ENCODE measurements around the gene FAM53B.

Gene FAM53B

GRCh38 chr10:124728071-124728829 is 15.9 kb downstream of the FAM53B start:
- TF ChIP-seq, protein P1, sequence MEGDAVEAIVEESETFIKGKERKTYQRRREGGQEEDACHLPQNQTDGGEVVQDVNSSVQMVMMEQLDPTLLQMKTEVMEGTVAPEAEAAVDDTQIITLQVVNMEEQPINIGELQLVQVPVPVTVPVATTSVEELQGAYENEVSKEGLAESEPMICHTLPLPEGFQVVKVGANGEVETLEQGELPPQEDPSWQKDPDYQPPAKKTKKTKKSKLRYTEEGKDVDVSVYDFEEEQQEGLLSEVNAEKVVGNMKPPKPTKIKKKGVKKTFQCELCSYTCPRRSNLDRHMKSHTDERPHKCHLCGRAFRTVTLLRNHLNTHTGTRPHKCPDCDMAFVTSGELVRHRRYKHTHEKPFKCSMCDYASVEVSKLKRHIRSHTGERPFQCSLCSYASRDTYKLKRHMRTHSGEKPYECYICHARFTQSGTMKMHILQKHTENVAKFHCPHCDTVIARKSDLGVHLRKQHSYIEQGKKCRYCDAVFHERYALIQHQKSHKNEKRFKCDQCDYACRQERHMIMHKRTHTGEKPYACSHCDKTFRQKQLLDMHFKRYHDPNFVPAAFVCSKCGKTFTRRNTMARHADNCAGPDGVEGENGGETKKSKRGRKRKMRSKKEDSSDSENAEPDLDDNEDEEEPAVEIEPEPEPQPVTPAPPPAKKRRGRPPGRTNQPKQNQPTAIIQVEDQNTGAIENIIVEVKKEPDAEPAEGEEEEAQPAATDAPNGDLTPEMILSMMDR (IDR thresholded peaks at IDR 0.05; ENCODE audit: control insufficient read depth, insufficient read depth, low read depth, low read length, missing control alignments) = no peak
- H3K4me3 ChIP-seq (ENCODE audit: control insufficient read depth, low read depth, low read length) = no peak overlapping the region
- DNase-seq (ENCODE audit: low read depth) = no peak

- DNase-seq (ENCODE audit: low read depth) = no peak
- TF ChIP-seq, protein P1 (IDR thresholded peaks at IDR 0.05; ENCODE audit: control insufficient read depth, insufficient read depth, low read depth, low read length, missing control alignments) = no peak
- H3K4me3 ChIP-seq (ENCODE audit: control insufficient read depth, low read depth, low read length) = no peak overlapping the region
These were observed 16.7 kb downstream of the FAM53B start for GRCh38 chr10:124727361-124727960.

DNA sequence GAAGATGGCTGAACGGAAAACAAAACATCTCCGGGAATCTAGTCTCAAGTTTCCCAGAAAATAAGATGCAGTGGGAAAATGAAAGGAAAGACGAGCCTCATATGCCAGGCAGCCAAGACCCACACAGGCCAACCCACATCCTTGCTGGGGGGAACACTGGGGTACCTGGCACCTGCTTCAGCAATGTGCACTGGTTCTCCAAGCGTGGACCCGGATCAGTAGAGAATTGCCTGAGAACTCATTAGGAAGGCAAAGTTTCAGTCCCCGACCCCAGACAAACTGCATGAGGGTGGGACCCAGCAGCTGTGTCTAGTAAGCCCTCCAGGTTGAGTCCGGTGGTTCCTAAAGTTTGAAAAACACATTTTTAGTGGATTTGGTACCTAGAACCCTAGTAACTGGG is 18.4 kb downstream of the FAM53B start:
- no peak for DNase-seq (ENCODE audit: low read depth)

DNA sequence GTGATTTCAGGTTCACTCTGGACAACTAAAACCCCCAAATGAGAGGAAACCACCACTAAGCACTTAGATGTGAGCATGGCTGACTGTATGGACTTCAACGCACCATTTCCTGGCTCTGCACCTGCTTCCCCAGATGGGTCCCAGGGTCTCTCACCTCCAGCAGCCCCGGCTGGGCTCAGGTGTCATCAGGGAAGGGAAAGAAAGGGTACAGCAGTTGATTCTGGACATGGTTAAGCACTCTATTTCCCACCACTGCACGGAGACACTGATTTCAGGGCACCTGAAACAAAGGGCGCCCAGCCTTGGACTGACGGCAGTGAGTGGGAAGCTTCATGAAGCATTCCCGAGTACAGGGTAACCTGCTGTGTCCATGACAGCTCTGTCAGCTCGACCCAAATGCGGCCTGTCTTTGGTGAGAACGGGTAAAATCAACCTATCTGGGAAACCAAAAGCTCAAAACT is 19.0 kb downstream of the FAM53B start:
- DNase-seq (ENCODE audit: low read depth) = no peak
- TF ChIP-seq, protein P1 (IDR thresholded peaks at IDR 0.05; ENCODE audit: control insufficient read depth, insufficient read depth, low read depth, low read length, missing control alignments) = no peak
- no peak overlapping the region for H3K4me3 ChIP-seq (ENCODE audit: control insufficient read depth, low read depth, low read length)

More for the DNA sequence above, 18.4 kb downstream of the FAM53B start:
- TF ChIP-seq, protein P1 (IDR thresholded peaks at IDR 0.05; ENCODE audit: control insufficient read depth, insufficient read depth, low read depth, low read length, missing control alignments) = no peak
- H3K4me3 ChIP-seq (ENCODE audit: control insufficient read depth, low read depth, low read length) = no peak overlapping the region

- no peak for DNase-seq (ENCODE audit: low read depth)
- no peak overlapping the region for H3K4me3 ChIP-seq (ENCODE audit: control insufficient read depth, low read depth, low read length)
- TF ChIP-seq, protein P1 (IDR thresholded peaks at IDR 0.05; ENCODE audit: control insufficient read depth, insufficient read depth, low read depth, low read length, missing control alignments) = no peak
These were observed 19.7 kb downstream of the FAM53B start for GRCh38 chr10:124724279-124725027.

DNA sequence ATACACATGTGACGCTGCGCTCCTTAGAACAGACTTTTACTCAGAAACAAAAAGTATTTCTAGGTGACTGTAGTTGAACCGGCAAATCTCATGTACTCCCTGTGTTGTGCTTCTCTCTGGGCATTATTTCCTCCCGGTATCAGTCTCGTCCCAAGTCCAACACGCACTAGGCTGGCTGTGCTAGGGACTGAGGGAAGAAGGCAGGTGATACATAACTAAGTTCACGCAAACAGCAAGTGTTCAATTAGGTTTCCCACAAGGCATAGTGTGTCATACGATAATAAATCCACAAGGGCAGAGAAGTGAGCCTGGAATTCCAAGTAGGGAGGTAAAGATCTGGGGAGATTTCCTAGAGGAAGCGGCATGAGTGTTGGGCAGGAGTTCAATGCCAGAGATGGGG is 20.4 kb downstream of the FAM53B start:
- TF ChIP-seq, protein P1 (IDR thresholded peaks at IDR 0.05; ENCODE audit: control insufficient read depth, insufficient read depth, low read depth, low read length, missing control alignments) = no peak
- H3K4me3 ChIP-seq (ENCODE audit: control insufficient read depth, low read depth, low read length) = no peak overlapping the region
- no peak for DNase-seq (ENCODE audit: low read depth)
